HG02759 (cell line): ENCODE measurements around the gene TACR1.
"Not testable (repeated sequence)": the region's sequence is repeated elsewhere in the genome, so short reads cannot be mapped to it uniquely, and the experiment has no call there.

Experiments used
- ATAC-seq: cut with Tn5 transposase; IDR thresholded peaks from one replicate; pipeline ENCODE4 v1.9.1; 2021; ENCODE audit warnings: mild to moderate bottlenecking, moderate library complexity; ENCODE audit not compliant: unreplicated experiment

Gene TACR1

DNA sequence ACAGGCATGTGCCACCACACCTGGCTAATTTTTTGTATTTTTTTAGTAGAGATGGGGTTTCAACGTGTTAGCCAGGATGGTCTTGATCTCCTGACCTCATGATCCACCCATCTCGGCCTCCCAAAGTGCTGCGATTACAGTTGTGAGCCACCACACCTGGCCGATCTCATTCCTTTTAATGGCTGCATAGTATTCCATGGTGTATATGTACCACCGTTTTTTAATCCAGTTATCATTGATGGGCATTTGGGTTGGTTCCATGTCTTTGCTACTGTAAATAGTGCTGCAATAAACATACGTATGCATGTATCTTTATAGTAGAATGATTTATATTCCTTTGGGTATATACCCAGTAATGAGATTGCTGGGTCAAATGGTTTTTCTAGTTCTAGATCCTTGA is 51.4 kb downstream of the TACR1 start:
- not testable (repeated sequence) for ATAC-seq

DNA sequence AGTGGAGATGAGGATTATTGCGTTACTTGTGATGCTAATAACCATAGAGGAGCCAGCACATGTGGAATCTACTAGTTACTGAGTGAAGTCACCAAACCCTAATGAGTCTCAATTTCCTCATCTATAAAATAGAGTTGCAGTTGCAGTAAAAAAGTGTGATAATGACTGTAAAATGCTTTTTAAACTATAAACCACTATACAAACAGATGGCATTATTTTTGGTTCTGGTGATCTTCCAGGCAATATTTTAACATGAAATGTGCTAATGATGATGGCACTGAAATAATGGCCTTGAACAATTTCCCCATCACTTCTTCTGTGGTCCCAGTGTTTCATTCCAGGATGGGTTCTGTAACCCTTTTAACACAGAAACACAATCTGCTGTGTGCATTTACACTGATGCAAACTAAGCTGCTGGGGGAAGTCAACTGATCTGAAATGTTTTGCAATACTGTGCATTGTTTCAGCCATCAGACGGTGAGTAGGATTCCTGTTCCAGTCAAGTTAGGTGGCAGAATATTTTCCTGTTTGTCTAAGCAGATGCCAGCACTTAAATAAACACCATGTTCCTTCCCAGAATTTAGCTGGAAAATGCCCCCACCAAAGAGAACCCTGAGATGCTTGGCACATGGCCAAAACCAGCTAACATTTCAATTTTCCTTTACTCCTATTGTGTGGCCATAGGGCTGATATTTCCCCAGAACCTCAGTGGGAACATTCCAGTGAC is 52.6 kb downstream of the TACR1 start:
- ATAC-seq, result no peak

DNA sequence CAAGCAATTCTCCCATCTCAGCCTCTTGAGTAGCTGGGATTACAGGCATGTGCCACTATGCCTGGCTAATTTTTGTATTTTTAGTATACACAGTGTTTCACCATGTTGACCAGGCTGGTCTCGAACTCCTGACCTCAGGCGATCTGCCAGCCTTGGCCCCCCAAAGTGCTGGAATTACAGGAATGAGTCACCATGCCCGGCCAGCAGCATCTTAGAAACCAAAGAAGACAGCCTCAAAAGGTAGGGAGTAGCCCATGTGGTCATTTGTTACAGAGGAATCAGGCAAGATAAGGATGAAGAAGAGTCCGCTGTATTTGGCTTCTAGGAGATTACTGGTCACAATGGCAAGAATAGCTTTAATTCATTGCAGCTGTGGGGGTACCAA is 53.1 kb downstream of the TACR1 start:
- ATAC-seq, result not testable (repeated sequence)

DNA sequence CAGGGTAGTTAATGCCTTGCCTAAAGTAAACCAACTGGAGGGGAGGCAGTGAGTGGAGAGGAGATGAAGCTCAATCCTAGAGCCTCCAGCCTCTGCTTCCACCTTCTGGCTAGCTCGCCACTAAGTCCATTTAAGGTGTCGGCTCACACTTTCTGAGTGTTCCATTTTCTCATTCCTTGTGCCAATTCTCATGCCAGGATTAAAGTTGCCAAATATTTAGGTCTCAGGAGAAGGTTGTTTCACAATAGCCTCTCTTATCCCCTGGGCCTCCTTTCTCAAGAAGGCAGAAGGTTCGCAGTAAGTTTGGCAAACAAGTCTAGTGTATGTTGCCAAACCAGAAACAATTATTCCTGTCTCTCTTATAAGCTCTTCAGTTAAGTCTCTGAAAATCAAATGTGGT is 57.2 kb downstream of the TACR1 start:
- no peak for ATAC-seq

DNA sequence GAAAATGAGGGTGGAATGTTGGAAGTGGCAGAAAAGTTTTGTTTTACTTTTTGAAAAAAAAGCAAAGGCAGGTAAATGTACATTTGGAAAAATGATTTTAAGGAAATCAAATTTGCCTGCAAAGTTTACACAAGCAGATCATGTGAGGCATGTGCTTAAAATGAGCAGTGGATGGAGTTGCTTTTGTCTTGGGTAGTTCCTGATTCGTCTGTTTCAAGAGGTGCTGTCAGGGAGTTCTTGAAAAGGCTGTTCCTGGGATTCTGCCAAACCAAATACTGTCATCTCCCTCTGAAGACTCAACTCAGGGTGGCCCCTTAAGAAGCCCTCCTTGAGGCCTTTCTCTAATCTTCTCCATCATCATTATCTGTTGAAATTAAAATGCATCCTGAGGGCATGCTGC is 59.0 kb downstream of the TACR1 start:
- no peak for ATAC-seq

DNA sequence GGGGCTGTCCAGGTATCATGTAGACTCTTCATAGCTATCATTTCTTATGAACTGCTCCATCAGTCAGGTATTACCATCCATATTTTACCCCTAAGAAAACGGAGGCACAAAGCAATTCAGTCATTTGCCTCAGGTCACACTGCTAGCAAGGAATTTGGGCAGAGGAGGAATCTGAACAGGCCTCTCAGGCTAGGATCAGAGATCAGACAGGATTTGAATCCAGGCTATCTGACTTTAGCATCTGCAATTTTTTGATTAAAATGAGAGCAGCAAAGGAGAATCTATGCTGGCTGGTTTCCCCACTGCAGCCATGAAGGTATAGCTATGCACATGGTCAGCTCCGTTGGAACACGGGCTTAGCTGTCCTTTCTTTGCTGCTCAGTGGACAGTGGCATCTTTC is 60.1 kb downstream of the TACR1 start:
- no peak for ATAC-seq

DNA sequence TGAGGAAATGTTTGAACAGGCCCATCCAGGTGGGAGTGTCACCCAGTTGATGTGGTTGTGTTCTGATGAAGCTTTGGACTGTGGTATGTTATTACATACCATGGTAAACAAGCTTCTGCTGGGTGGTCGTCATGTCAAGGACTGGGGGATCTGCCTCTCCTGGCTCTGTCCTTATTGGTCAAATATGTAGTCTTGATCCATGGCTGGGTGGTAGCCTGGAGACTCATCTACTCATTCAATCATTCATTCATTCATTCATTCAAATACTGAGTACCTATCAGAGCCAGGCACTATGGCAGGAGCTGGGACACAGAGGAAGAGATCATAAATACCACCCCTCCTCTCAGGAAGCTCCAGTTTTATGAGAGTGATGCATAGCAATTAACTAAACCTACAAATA is 60.8 kb downstream of the TACR1 start:
- no peak for ATAC-seq

DNA sequence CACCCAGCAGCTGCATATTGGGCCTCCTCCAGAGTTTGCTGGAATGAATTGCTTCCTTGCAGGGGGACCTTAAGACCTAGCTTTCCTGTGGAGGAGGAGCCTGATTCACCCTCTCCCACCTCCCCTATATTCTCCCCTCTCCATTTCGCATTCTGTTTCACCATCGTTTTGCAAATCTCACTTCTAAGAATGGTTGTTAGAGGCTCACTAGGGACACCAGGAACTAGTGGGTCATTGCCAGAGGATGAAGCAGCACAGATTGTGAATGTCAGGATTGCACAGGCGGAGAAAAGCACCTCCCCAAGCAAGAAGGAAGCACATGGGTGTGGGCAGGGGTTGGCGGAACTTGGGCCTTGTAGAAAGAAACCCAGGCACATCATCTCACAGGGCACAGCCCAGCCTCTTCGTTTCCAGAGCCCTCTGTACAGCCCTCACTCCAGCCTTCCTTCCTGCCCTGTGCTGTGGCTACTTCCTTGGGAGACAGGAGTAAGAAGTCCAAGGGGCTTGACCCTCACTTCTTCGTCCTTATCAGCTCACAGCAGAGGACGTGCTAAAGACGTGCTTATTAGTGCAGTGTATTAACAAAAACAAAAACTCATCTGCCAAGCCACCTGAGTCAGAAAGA is 63.4 kb downstream of the TACR1 start:
- ATAC-seq, result no peak

DNA sequence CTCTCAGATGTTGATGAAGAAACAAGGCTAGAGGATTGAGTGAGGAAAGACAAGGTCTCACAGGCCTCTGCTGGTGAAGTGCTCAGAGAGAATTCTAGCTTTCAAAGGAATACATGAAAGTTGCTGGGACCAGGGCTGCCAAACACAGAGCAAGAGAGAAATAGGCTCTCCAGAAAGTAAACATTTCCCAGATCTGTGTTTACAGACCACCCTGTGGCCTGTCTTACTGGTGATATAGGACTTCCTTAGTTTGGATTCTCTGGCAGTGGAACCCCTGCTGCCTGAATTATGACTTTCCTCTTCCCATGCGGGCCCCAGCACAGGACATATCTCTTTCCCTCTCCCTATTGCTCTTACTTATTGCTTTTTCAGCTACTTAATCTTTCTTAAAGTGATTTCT is 64.5 kb downstream of the TACR1 start:
- ATAC-seq, result no peak

DNA sequence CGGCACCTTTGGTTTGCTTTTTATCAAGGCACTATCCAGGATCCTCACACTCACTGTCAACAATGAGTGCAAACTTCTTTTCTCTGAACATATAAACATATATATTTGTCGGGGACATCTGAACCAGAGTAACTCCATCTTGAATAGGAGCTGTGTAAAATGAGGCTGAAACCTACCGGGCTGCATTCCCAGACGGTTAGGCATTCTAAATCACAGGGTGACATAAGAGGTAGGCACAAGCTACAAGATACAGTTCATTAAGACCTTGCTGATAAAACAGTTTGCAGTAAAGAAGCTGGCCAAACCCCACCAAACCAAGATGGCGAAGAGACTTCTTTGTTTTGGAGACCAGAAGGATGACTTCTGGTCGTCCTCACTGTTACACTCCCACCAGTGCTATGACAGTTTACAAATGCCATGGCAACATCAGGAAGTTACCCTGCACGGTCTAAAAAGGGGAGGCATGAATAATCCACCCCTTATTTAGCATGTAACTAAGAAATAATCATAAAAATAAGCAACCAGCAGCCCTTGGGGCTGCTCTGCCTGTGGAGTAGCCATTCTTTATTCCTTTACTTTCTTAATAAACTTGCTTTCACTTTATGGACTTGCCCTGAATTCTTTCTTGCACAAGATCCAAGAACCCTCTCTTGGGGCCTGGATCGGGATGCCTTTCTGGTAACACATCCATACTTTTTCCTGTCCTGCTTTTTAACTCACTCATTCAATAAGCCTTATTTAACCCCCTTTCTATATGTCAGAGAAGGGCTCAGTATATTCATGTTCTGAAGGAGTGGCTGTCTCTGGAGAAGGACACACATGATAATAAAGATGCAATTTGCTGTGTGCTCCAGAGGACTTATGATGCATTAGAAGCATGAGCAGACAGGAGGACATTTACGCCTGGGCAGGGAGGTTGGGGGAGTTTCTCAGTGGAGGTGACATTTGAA is 65.4 kb downstream of the TACR1 start:
- no peak for ATAC-seq

DNA sequence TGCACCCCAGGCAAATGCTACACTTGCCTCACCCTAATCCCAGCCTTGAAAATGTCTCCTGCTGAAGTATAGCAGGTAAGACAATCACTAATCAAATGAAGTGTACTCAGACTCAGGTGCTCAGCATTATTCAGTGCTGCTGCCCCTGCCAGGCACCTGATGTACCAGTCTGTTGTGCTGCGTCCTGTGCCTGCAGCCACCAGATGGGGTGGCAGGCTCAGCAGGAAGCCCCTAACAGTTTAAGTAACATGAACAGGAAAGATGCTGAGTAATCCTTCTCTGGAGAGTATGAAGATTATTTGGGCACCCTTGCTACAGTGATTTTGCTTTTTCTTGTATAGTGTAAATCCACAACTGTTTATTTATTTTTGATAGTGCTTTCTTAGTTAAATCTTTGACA is 69.1 kb downstream of the TACR1 start:
- no peak for ATAC-seq

DNA sequence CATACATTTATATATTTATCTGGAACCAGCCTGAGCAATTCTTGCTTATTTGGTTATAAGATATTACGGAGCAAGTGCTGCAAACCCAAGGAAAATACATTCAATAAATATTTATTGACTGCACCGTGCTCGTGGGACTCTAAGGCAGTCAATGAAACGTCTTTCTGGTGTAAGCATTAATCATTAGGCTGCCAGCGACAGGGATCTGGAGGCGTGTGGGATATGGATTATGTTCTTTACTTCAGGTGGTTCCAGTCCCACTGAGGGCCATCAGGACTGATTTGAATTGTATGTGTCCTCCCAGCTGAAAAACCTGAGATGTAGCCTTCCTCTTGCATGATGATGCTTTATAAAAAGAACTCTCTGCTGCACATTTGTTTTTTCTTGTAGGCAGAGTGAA is 75.4 kb downstream of the TACR1 start:
- ATAC-seq, result no peak

DNA sequence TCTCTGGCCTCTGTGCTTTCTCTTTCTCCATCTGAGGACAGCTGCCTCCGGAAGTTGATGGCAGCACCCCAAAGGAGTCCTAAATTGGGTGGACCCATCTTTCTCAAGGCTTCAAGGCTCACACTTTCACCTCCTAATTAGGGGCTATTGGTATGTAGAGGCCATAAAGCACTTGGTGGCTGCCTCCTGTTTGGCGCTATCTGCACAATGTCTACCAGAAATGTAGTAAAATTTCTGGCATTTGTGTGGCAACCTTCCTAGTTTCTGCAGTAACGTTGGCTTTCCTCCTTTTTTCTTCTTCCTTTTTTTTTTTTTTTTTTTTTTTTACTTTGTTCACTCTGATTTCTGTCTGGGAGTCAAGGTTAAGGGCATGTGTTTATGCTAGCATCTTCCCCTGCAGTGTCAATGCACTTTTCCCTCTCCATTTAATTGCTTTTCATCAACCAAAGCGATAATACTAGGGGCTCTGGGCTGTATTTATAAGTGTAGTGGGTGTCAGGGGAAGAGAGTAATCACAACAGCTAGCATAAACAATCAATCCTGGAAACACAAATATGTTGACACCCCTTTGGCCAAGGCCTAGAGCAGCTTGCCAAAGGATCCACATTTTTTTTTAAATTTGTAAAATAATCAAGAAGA is 86.0 kb downstream of the TACR1 start:
- no peak for ATAC-seq

DNA sequence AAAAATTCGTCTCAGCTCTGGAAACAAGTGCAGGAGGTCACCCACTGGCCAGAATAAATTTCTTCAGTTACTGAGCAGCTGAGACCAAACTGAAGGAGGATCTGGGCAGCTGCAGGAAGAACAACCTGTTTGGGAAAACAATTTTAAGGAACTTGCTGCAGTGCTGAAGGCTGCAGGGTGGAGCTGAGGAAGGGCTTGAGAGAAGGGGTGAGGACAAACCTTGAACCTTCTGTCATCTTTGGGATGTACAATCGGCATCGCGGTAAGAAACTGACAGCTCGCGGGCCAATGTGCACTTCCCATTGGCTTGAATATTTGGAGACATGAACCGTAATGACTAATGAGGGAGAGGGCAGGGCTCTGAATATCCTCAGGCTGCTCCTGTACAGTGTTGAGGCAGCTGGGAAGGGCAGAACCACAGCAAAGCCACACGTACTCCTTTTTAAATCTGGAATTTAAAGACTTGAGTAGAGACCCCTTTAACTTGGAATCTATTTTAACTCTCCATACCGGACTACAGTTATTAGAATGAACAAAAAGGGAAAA is 90.3 kb downstream of the TACR1 start:
- no peak for ATAC-seq

DNA sequence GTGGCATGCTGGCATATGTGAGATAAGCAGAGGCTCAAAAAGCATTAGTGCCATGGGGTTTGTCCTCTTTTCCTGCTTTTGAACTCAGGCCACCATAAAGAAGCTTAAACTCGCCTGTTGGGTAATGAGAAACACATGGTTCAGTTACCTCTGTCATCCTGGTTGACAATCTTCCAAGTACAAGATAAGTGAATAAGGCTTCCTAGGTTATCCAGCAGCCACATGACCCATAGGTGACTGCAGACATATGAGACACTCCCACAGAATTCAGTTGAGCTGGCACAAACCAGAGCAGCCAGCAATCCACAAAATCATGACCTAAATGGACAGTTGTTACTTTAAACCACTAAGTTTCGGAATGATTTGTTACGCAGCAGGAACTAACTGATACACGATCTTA is 97.3 kb downstream of the TACR1 start:
- no peak for ATAC-seq

DNA sequence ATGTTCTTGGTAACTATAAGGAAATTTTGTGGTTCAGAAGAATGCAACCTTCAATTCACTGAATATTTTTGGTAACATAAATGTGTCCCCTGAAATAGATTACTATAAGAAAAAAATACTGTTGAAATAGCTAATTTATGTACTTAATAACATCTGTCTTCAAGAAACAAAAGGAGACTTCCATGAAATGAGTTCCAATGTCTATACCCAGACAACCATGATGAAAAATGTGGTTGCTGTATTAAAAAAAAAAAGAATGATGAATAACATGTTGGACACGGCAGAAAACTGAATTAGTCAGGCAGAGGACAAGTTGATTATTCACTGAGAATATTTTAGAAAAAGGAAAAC is 98.5 kb downstream of the TACR1 start:
- ATAC-seq, result no peak

DNA sequence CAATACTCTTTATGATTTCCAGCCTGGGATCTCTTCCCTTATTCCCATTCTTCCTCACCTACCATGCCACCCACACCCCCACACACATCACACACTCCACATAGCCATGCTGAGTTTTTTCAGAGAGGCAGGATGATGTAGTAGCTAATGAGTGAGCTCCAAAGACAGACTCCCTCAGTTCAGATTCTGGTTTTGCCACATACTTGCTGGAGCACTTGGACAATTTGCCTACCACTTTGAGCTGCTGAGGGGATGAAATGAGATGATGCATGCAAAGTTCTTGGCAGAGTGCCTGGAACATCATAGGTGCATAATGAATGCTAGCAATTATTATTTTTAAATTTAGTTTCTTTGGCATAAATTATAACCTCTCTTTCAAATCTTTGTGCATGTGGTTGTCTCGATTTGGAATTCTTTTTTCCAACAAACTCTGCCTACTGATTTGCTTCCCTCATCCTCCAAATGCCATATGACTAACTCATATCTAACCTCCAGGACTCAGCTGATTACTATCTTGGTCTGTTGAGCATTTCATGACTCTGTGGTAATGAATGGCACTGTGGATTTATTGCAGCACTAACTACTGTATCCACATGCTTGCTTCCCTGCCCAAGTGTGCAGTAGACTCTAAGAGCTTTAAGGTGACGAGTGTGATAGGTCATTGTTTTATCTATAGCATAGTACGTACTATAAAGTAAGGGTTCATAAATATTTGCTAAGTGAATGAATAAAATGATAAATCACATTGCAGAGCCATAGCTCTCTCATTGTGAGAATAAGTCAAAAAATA is 99.1 kb downstream of the TACR1 start:
- no peak for ATAC-seq

DNA sequence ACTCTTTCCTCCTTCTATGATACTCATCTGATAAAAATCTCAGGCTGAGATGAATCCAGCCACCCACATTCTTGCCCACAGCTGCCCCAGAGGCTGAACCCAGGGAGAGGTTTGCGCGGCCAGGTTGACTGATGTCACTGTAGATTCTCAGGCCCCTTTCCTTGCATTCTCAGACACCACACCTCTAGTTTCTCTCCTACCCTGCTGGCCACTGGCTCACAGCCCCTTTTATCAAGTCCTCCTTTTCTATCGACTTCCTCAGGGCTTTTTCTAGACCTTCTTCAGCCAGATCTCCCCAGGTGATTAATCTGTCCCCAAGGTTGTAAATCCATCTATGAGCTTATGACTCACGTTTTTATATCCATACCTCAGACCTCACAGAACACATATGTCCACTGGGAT is 99.8 kb downstream of the TACR1 start:
- no peak for ATAC-seq

DNA sequence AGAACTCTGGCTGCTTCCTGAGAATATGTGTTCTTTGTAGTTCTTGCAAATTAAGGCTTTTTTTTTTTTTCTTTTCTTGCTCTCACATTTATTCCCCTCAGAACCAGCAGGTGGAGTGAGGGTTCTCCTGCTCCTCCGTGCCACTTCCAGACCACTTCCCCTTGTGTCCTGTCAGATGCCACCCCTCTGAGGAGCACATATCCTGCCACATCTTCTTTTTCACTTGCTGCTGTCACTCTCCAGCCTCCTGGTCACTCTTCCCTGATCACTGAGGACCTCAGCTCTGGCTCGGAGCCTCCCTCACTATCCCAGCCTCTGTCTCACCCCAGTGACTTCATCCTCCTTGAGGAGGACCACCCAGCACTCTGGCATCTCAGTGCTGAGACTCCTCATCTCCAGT is 100.5 kb downstream of the TACR1 start:
- no peak for ATAC-seq

DNA sequence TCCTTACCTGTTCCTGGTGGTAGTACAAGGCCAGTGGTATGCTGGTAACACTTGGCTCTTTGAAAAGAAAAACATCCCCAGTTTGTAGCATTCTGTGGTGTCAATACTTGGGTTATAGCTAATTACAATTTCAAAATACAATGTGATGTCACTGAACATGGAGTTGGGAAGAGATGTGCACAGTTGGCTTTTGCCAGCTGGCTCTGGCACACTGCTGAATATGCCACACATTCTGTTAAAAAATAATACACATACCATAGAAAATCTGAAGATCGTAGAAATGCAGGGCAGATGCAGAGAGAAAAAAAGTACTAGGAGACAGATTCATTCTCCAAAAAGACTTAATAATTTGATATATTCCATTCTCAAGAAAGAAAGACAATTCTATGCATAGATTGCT is 101.5 kb downstream of the TACR1 start:
- ATAC-seq, result no peak
